ENCODE data around the gene FBF1.
"Not testable (repeated sequence)": the region's sequence is repeated elsewhere in the genome, so short reads cannot be mapped to it uniquely, and the experiment has no call there.

FBF1 gene

GRCh38 chr17:75940727-75941441 lies at the start of gene FBF1:
FBF1 (minus strand) TSS chr17:75941042; CDS start chr17:75938149, 2,893 bp downstream.
- DNase-seq = peak; percentile 81

DNA sequence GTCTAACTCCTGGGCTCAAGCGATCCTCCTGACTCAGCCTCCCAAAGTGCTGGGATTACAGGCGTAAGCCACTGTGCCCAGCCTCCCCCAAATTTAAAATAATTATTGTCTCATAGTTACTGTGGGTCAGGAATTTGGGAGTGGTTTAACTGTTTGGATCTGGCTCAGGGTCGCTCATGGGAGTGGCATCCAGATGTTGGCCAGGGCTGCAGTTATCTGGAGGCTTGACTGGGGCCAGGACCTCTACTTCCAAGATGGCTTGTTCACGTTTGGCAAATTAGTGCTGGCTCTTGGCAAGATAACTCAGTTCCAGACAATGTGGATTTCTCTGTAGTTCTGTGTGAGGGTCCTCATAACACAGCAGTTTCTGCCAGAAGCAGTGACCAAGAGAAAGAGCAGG lies 46.2 kb upstream of the FBF1 start:
- no peak for DNase-seq

DNA sequence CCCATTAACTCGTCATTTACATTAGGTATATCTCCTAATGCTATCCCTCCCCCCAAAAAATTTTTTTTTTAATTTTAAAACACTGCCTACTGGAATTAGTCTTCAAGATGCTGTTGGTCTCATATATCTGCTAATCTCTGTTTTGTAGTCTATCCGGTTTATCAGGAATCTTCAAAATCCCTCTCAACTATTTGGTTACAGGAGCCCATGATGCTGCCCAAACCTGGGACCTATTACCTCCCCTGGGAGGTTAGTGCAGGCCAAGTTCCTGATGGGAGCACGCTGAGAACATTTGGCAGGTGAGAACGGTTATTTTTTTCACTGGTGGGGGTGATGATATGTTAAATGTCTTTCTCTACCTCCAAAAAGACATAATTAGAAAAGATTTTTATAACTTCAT lies 45.1 kb upstream of the FBF1 start:
- DNase-seq = no peak

GRCh38 chr17:75983501-75984181 lies 42.8 kb upstream of the FBF1 start:
- no peak for DNase-seq

GRCh38 chr17:75981019-75981615 lies 40.3 kb upstream of the FBF1 start:
- DNase-seq = no peak

DNA sequence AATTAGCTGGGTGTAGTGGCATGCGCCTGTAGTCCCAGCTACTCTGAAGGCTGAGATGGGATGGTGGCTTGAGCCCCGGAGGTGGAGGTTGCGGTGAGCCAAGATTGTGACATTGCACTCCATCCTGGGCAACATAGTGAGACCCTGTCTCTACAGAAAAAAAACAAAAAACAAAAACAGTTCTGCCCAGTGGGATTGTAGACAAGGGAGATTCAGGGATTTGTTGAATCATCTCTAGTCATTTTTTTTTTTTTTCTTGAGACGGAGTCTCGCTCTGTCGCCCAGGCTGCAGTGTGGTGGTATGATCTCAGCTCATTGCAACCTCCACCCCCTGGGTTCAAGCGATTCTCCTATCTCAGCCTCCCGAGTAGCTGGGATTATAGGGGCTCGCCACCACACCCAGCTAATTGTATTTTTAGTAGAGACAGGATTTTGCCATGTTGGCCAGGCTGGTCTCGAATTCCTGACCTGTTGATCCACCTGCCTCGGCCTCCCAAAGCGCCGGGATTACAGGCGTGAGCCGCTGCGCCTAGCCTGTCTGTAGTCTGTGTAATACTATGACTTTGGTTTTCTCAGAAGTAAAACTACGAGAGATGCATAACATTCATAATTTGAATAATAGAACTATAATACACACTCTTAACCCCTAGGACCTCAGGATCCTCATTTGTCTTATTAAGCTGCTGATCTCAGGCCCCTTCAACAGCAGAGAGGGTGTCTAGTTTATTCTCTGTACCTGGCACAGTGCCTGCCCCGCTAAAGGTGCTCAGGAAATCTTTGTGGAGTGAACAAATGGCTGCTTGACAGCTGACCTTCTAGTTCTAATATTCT lies 39.6 kb upstream of the FBF1 start:
- DNase-seq = no peak

GRCh38 chr17:75979705-75980187 lies 38.9 kb upstream of the FBF1 start:
- no peak for DNase-seq

- DNase-seq = peak; percentile 94
Measured at GRCh38 chr17:75978938-75979704, 38.3 kb upstream of the FBF1 start, which contains the start of the genes ACOX1 and TEN1. ACOX1 (minus strand) TSS chr17:75979166; CDS start chr17:75979073, 93 bp downstream. TEN1 (plus strand) TSS chr17:75979240; CDS start chr17:75986193, 6,953 bp downstream.

DNA sequence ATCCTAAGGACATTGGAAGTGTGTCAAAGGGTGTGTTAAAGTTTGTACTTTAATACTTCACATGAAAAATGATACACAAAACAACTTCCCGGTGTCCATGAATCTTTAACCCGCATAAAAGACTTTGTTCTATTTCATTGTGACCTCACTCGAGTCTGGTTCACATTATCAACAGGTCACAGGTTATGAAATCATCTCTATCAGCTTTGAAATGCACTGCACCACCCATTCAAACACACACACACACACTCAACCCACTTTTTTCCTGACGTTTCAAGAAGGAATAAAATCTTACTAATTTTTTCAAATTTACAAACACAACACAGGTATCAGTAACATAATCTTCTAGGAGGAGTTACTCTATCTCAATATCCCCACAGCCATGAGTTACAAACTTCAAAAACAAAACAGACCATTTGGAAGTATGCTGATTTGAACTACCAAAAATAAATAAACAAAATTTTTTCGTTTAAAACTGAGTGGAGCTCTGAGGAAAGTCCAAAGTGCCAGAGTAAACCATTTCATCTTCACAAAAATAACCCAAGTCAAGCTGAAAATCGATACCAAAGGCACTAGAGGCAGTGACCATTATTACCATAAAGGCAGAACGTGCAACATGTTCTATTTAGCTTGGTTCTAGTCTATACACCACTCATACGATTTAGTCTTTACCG lies 35.5 kb upstream of the FBF1 start:
- no peak for DNase-seq

- DNase-seq = no peak
Measured at GRCh38 chr17:75975757-75976174, 34.9 kb upstream of the FBF1 start.

DNA sequence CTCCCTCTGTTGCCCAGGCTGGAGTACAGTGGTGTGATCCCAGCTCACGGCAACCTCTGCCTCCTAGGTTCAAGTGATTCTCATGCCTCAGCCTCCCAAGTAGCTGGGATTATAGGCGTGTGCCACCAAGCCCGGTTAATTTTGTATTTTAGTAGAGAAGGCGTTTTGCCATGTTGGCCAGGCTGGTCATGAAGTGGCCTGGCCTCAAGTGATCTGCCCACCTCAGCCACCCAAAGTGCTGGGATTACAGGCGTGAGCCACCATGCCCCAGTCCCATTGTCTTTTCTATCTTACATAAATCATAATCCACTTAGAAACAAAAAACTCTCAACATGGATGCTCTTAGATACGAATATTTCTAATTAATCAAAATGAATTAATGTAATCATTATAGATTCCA lies 34.3 kb upstream of the FBF1 start:
- DNase-seq = not testable (repeated sequence)

GRCh38 chr17:75970626-75971025 lies 29.8 kb upstream of the FBF1 start:
- DNase-seq = no peak

GRCh38 chr17:75970011-75970523 lies 29.2 kb upstream of the FBF1 start:
- DNase-seq = no peak

- DNase-seq = not testable (repeated sequence)
Measured at GRCh38 chr17:75969044-75969443, 28.2 kb upstream of the FBF1 start.

- DNase-seq = no peak
Measured at GRCh38 chr17:75965468-75965867, 24.6 kb upstream of the FBF1 start.

GRCh38 chr17:75959839-75960511 lies 19.1 kb upstream of the FBF1 start:
- no peak for DNase-seq

DNA sequence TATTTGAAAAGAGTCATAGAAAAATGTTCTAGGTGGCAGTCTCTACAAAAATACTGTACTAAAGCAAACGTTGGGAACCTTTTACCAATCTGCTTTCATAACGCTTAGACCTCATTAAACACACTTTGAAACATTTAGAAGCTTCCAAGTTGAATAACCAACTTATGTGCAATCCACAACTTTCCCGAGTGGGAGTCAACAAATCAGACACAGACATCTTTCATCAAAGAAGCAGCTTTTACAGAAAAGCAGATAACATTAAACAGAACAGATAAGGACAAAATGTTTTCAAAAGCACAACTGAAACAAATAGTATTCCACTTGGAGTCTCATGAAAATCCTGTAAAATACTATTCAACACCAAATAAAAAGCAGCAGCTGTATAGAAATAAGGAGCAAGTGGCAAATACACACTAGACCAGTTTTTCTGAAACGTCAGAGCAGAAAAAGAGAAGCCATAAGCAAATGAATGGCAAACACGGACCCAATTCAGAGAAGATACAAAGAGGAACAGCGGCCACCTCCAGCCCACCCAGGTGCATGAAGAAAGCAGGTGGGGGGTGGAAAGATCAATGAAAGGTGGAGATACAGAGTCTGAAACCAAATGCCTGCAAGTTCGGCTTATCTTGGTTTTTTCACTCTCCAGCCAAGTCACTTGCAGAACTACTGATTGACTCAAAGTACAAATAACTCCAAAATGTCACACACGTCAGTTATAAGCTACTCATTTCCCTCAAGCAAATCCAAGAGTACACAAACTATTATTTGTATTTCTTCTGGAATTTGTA lies 18.4 kb upstream of the FBF1 start:
- no peak for DNase-seq

GRCh38 chr17:75950855-75951554 lies 10.2 kb upstream of the FBF1 start:
- DNase-seq = no peak

- DNase-seq = no peak
Measured at GRCh38 chr17:75950421-75950820, 9.6 kb upstream of the FBF1 start.

All from activated effector memory CD4-positive, alpha-beta T cell treated with Interleukin-2 at 50 U/mL for 16 hours (primary cell).